Panc1 (cell line): Measurements from ENCODE around the gene AGPAT3. TPM values are rescaled to one million over a fixed set of nuclear protein-coding genes. Genes with fewer than 3 reads are reported as not detected.

Source experiments
- ATAC-seq: fragments of 200-7000 bp; cut with Tn5 transposase; 2 replicates; pipeline ENCODE4 v1.9.1; 2020; ENCODE audit warnings: mild to moderate bottlenecking, moderate library complexity
- BruUV-seq: library from RNA; stranded (reverse); fragments of 400-500 nt; replicated peaks from 2 replicates; lab custom pipeline; 2021; lab: Mats Ljungman, UMichigan
- CTCF ChIA-PET: fragments of 300-600 bp; sonication (Branson Sonifier 250); formaldehyde crosslinking; loops from one replicate; lab custom pipeline; 2022; ENCODE audit warnings: antibody characterized with exemption; lab: Charles Lee
- POLR2A ChIA-PET: fragments of 300-600 bp; sonication (Branson Sonifier 250); formaldehyde crosslinking; loops from one replicate; lab custom pipeline; 2022; ENCODE audit warnings: antibody characterized with exemption; lab: Charles Lee
- DNase-seq: peaks from one replicate; pipeline ENCODE4 v3.0.0-alpha.2; 2010; ENCODE audit warnings: low read depth, low spot score
- H3K27ac ChIP-seq: 2 replicates; pipeline ENCODE4 v1.5.1; 2011; ENCODE audit warnings: mild to moderate bottlenecking, low read length, inconsistent platforms
- H3K27me3 ChIP-seq: fragments of 200-500 bp; sonication (Bioruptor generic); 2 replicates; pipeline ENCODE4 v1.6.0; 2014; ENCODE audit warnings: low read length, inconsistent platforms; ENCODE audit not compliant: control insufficient read depth, insufficient read depth
- H3K36me3 ChIP-seq: fragments of 200-500 bp; sonication (Bioruptor generic); 2 replicates; pipeline ENCODE4 v1.5.1; 2014; ENCODE audit warnings: inconsistent platforms, mild to moderate bottlenecking, low read length, moderate library complexity; ENCODE audit not compliant: control insufficient read depth, insufficient read depth
- H3K4me1 ChIP-seq: 2 replicates; pipeline ENCODE4 v1.5.1; 2011; ENCODE audit warnings: inconsistent platforms, mild to moderate bottlenecking, low read length, moderate library complexity; ENCODE audit not compliant: control insufficient read depth, insufficient read depth
- H3K4me3 ChIP-seq, 2 experiments: 2 replicates each; pipeline ENCODE4 v1.5.1; 2011 to 2012; ENCODE audit warnings: low read depth in 2 of 2, low read length in 2 of 2, mild to moderate bottlenecking in 2 of 2, inconsistent platforms in 1 of 2, moderate library complexity in 1 of 2
- H3K9me3 ChIP-seq: fragments of 200-500 bp; sonication (Bioruptor generic); 2 replicates; pipeline ENCODE4 v1.5.1; 2014; ENCODE audit warnings: low read depth, mild to moderate bottlenecking, inconsistent platforms, low read length, moderate library complexity; ENCODE audit not compliant: control insufficient read depth, insufficient read depth
- POLR2AphosphoS5 ChIP-seq: IDR thresholded peaks from 2 replicates; pipeline ENCODE4 v1.6.1; 2012; ENCODE audit warnings: mild to moderate bottlenecking, low read depth, low read length, moderate library complexity
- SIN3A ChIP-seq: IDR thresholded peaks from 2 replicates; pipeline ENCODE4 v1.6.1; 2012; ENCODE audit warnings: low read depth, mild to moderate bottlenecking, low read length, moderate library complexity, borderline replicate concordance; ENCODE audit not compliant: insufficient read depth
- TCF7L2 ChIP-seq: IDR thresholded peaks from 2 replicates; pipeline ENCODE4 v1.6.1; 2011; ENCODE audit warnings: mild to moderate bottlenecking, low read depth, low read length, inconsistent platforms
- in situ Hi-C: cut with HindIII; loops from 2 replicates; pipeline ENCODE4 v1.10.0; 2016; ENCODE audit warnings: low sequenced_read_pairs, low pct_unique_long_range_greater_than_20kb
- intact Hi-C: fragments of 100-400 bp; cut with micrococcal nuclease; formaldehyde crosslinking; loops from one replicate; pipeline ENCODE4 v1.10.0; 2022; ENCODE audit not compliant: unreplicated experiment
- total RNA-seq: library from RNA; stranded (reverse); gene quantifications from one replicate; pipeline ENCODE4 v1.2.1, GENCODE V29; 2021; ENCODE audit not compliant: unreplicated experiment
- TF ChIP-seq, protein P1 (sequence below), 2 experiments: IDR thresholded peaks; 2 replicates each; pipeline ENCODE4 v1.6.1; 2011 to 2012; ENCODE audit warnings: low read depth in 2 of 2, control low read depth in 1 of 2, low read length in 1 of 2, mild to moderate bottlenecking in 1 of 2, moderate library complexity in 1 of 2; ENCODE audit not compliant: insufficient read depth in 1 of 2
- TF ChIP-seq, protein P2 (sequence below): fragments of 450-650 bp; IDR thresholded peaks from 2 replicates; pipeline ENCODE4 v1.5.1; 2017; ENCODE audit warnings: mild to moderate bottlenecking

AGPAT3 gene
- total RNA-seq, 1 experiment from 2014 or later, result 40.1 TPM

- no peak for DNase-seq
- CTCF ChIA-PET, result no interaction called here
- no peaks in the 10 kb centered on the region for H3K9me3 ChIP-seq
- H3K4me1 ChIP-seq, result no peaks in the 10 kb centered on the region
- H3K36me3 ChIP-seq, result no peaks in the 10 kb centered on the region
- intact Hi-C loops (no loop called here), in situ Hi-C loops (no loop called here)
- POLR2A ChIA-PET, result no interaction called here
- TF ChIP-seq, protein P1, sequence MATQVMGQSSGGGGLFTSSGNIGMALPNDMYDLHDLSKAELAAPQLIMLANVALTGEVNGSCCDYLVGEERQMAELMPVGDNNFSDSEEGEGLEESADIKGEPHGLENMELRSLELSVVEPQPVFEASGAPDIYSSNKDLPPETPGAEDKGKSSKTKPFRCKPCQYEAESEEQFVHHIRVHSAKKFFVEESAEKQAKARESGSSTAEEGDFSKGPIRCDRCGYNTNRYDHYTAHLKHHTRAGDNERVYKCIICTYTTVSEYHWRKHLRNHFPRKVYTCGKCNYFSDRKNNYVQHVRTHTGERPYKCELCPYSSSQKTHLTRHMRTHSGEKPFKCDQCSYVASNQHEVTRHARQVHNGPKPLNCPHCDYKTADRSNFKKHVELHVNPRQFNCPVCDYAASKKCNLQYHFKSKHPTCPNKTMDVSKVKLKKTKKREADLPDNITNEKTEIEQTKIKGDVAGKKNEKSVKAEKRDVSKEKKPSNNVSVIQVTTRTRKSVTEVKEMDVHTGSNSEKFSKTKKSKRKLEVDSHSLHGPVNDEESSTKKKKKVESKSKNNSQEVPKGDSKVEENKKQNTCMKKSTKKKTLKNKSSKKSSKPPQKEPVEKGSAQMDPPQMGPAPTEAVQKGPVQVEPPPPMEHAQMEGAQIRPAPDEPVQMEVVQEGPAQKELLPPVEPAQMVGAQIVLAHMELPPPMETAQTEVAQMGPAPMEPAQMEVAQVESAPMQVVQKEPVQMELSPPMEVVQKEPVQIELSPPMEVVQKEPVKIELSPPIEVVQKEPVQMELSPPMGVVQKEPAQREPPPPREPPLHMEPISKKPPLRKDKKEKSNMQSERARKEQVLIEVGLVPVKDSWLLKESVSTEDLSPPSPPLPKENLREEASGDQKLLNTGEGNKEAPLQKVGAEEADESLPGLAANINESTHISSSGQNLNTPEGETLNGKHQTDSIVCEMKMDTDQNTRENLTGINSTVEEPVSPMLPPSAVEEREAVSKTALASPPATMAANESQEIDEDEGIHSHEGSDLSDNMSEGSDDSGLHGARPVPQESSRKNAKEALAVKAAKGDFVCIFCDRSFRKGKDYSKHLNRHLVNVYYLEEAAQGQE (IDR thresholded peaks at IDR 0.05; ENCODE audit: insufficient read depth in 1 of 2, low read depth in 2 of 2, low read length in 1 of 2), result no peak
- TF ChIP-seq SIN3A, result no peak
- TF ChIP-seq, protein P2, sequence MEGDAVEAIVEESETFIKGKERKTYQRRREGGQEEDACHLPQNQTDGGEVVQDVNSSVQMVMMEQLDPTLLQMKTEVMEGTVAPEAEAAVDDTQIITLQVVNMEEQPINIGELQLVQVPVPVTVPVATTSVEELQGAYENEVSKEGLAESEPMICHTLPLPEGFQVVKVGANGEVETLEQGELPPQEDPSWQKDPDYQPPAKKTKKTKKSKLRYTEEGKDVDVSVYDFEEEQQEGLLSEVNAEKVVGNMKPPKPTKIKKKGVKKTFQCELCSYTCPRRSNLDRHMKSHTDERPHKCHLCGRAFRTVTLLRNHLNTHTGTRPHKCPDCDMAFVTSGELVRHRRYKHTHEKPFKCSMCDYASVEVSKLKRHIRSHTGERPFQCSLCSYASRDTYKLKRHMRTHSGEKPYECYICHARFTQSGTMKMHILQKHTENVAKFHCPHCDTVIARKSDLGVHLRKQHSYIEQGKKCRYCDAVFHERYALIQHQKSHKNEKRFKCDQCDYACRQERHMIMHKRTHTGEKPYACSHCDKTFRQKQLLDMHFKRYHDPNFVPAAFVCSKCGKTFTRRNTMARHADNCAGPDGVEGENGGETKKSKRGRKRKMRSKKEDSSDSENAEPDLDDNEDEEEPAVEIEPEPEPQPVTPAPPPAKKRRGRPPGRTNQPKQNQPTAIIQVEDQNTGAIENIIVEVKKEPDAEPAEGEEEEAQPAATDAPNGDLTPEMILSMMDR, result no peak
- TF ChIP-seq TCF7L2, result no peak
- no peak for TF ChIP-seq POLR2AphosphoS5
- no peaks in the 10 kb centered on the region for H3K27me3 ChIP-seq
- H3K4me3 ChIP-seq, result no peak overlapping the region
- ATAC-seq, result no peak
- no peak overlapping the region for H3K27ac ChIP-seq
- no TSS peak for BruUV-seq
Observed at GRCh38 chr21:43985690-43986251, 120.7 kb downstream of the AGPAT3 start.

DNA sequence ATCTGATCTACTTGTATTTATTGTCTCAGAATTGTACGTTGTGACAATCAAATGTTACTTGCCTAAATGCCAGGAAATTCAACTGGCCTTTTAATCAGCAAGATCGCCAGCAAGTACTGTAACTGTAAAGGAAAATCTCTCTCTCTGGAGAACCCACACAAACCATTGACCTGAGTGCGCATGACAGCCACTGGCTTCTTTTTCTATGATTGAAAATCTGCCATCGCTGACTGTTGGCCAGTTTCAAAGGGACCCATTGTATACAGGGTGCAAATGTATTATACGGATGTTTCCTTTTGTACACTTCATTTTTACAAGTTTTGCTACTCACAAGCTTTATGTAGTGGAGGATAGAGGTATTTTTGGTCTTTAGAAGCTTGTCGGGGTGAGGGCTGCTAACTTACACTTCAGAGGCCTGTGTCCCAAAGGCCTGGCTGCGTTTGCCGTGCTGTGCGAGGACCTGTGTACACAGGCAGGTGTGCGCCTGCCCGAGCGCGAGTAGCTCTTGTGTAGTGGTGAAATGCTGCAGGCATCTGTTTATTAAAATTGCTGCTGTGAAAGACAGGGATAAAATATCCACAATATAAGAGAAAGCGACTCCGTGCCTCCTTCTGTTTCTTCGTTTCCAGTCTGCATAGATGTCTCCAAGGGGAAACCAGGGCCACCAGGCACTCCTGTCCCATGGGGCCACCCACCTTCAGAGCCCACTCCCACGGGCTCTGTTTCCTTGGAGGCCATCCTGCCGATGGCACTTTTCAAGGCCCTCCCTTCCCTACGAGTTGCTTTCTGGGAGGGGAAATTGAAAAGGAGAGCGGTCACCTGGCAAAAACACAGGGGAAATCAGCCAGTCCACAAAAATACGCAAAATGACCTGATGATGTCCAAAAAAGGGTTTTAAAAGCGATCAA lies 121.8 kb downstream of the AGPAT3 start:
- TF ChIP-seq POLR2AphosphoS5 (no peak), TCF7L2 (no peak), SIN3A (no peak)
- TF ChIP-seq, protein P1 (IDR thresholded peaks at IDR 0.05; ENCODE audit: insufficient read depth in 1 of 2, low read depth in 2 of 2, low read length in 1 of 2), result no peak
- TF ChIP-seq, protein P2, result no peak
- Histone ChIP-seq H3K4me1 (no peaks in the 10 kb centered on the region), H3K27ac (no peak overlapping the region), H3K27me3 (no peaks in the 10 kb centered on the region), H3K9me3 (no peaks in the 10 kb centered on the region), H3K4me3 (no peak overlapping the region), H3K36me3 (no peaks in the 10 kb centered on the region)
- ChIA-PET POLR2A (no interaction called here), CTCF (no interaction called here)
- no TSS peak for BruUV-seq
- in situ Hi-C loops, result no loop called here
- no peak for DNase-seq
- intact Hi-C loops, result no loop called here
- no peak for ATAC-seq
